Liver (tissue), 3 donors: ENCODE measurements around the gene MFAP2.

Experiments
- GABPA ChIP-seq, 2 donors: IDR thresholded peaks in 1 of 2; conservative IDR thresholded peaks in 1 of 2; 2 replicates each; pipeline ENCODE4 v1.6.1; 2016; ENCODE audit warnings: antibody characterized with exemption in 2 of 2, mild to moderate bottlenecking in 1 of 2, moderate library complexity in 1 of 2
- JUND ChIP-seq, 2 donors: IDR thresholded peaks; 2 replicates each; pipeline ENCODE4 v1.6.1; 2016; ENCODE audit warnings: antibody characterized with exemption in 2 of 2
- SP1 ChIP-seq: IDR thresholded peaks from 2 replicates; pipeline ENCODE4 v1.6.1; 2018; ENCODE audit warnings: antibody characterized with exemption, mild to moderate bottlenecking
- YY1 ChIP-seq: IDR thresholded peaks from 2 replicates; pipeline ENCODE4 v1.6.1; 2016; ENCODE audit warnings: antibody characterized with exemption, mild to moderate bottlenecking
- TF ChIP-seq, protein P1 (sequence below): fragments of 150-350 bp; IDR thresholded peaks from 2 replicates; pipeline ENCODE4 v1.5.1; 2017; ENCODE audit warnings: improper control_type of control experiment, low read depth, low read length; ENCODE audit not compliant: missing input control
- donor health status: healthy.
- donor health status: healthy.

DNA sequence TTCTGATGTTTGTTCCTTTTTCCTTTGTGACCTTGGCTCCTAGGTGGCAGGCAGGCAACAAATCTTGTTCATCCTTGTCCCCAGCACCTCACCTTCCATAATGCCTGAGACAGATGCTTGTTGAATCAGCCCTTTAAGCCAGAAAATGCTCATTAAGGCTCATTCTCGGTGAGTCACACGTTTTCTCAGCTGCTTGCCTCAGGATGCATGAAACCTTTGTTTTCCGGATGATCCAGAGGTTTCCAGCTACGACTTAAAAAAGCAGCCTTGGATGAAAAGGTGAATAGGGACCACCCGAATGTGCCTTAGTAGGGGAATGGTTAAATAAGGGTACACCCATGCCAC, 35.9 kb upstream of the MFAP2 start:
- TF ChIP-seq, protein P1, sequence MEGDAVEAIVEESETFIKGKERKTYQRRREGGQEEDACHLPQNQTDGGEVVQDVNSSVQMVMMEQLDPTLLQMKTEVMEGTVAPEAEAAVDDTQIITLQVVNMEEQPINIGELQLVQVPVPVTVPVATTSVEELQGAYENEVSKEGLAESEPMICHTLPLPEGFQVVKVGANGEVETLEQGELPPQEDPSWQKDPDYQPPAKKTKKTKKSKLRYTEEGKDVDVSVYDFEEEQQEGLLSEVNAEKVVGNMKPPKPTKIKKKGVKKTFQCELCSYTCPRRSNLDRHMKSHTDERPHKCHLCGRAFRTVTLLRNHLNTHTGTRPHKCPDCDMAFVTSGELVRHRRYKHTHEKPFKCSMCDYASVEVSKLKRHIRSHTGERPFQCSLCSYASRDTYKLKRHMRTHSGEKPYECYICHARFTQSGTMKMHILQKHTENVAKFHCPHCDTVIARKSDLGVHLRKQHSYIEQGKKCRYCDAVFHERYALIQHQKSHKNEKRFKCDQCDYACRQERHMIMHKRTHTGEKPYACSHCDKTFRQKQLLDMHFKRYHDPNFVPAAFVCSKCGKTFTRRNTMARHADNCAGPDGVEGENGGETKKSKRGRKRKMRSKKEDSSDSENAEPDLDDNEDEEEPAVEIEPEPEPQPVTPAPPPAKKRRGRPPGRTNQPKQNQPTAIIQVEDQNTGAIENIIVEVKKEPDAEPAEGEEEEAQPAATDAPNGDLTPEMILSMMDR, result no peak
- TF ChIP-seq JUND (IDR thresholded peaks at IDR 0.05) (no peak), GABPA (IDR thresholded peaks at IDR 0.05 in 1 of 2, conservative IDR thresholded peaks at IDR 0.05 in 1 of 2) (no peak), SP1 (no peak), YY1 (no peak)
